ENCODE data around the gene ADGRG1.

DNA sequence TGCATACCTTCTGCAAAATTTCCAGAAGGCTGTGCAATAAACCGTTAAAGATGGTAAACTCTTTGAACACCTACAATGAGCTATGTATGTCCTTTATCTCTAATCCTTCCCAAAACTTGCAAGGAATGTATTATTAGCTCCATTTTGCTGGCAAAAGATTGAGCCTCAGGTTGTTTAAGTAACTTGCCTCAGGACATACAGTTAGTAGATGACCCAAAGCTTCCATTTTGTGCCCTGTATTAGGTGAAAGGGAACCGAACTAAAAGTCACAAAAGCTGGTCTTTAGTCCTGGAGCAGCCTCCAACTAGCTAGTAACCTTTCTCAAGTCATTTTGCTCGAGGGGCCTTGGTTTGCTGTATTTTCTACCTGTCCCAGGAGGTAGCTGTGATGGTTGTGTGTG, 44.0 kb downstream of the ADGRG1 start:
- TF ChIP-seq, protein P1, sequence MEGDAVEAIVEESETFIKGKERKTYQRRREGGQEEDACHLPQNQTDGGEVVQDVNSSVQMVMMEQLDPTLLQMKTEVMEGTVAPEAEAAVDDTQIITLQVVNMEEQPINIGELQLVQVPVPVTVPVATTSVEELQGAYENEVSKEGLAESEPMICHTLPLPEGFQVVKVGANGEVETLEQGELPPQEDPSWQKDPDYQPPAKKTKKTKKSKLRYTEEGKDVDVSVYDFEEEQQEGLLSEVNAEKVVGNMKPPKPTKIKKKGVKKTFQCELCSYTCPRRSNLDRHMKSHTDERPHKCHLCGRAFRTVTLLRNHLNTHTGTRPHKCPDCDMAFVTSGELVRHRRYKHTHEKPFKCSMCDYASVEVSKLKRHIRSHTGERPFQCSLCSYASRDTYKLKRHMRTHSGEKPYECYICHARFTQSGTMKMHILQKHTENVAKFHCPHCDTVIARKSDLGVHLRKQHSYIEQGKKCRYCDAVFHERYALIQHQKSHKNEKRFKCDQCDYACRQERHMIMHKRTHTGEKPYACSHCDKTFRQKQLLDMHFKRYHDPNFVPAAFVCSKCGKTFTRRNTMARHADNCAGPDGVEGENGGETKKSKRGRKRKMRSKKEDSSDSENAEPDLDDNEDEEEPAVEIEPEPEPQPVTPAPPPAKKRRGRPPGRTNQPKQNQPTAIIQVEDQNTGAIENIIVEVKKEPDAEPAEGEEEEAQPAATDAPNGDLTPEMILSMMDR (IDR thresholded peaks at IDR 0.05) = no peak
- no peak for TF ChIP-seq POLR2A (IDR thresholded peaks at IDR 0.05)
